ENCODE measurements around the gene KCNQ1OT1. TPM values are rescaled to one million over a fixed set of nuclear protein-coding genes. Genes with fewer than 3 reads are reported as not detected.

Gene KCNQ1OT1
- total RNA-seq, 1 donor from 2014 or later = 1.6 TPM

DNA sequence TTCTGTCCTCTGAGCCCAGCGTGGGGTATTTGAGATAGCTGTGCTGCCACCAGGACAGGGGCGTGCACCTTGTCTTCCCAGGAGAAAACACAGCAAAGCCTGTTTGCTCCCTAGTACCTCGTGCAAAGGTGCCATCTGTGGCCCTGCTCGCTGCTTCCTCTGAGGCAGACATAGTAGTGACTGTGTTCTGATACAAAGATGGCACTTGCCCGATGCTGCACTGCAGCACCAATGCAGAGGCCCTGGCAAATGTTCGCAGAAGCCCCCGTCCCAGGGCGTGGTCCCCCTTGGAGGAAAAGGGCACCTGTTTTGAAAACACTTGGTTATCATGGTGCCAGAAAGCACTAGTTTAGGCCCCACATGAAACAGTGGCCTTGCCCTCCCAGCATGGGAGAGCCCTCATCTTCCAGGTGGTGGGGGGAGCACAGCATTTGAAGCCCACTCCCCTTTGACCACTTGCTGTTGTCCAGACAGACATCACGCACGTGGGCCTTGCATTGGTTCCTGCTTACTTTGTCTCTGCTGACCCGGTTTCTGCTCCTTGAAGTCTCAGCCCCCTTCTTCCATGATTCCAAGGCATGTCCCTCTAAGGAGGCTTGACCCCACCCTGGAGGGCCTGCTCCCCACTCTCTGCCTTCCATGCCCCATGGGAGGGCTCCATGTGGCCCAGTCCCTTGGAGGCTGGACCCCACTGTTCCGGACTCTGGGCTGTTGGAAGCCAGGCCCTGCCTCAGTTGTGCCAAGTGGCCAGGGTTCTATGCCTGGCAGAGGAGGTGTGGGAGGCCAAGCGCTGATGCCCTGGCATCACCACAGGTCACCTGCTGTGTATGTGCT, 109.4 kb downstream of the KCNQ1OT1 start:
- H3K4me3 ChIP-seq = no peak overlapping the region
- intact Hi-C loops (cut with DNase I) = no loop called here
- H3K4me1 ChIP-seq = no peaks in the 10 kb centered on the region
- ATAC-seq (no peak), DNase-seq (peak; percentile 37)
- no peak overlapping the region for H3K27ac ChIP-seq
- no peaks in the 10 kb centered on the region for H3K36me3 ChIP-seq
- TF ChIP-seq, protein P1, sequence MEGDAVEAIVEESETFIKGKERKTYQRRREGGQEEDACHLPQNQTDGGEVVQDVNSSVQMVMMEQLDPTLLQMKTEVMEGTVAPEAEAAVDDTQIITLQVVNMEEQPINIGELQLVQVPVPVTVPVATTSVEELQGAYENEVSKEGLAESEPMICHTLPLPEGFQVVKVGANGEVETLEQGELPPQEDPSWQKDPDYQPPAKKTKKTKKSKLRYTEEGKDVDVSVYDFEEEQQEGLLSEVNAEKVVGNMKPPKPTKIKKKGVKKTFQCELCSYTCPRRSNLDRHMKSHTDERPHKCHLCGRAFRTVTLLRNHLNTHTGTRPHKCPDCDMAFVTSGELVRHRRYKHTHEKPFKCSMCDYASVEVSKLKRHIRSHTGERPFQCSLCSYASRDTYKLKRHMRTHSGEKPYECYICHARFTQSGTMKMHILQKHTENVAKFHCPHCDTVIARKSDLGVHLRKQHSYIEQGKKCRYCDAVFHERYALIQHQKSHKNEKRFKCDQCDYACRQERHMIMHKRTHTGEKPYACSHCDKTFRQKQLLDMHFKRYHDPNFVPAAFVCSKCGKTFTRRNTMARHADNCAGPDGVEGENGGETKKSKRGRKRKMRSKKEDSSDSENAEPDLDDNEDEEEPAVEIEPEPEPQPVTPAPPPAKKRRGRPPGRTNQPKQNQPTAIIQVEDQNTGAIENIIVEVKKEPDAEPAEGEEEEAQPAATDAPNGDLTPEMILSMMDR (IDR thresholded peaks at IDR 0.05) = no peak
- H3K9me3 ChIP-seq = no peaks in the 10 kb centered on the region
- H3K27me3 ChIP-seq (ENCODE audit: low read depth) = no peaks in the 10 kb centered on the region

DNA sequence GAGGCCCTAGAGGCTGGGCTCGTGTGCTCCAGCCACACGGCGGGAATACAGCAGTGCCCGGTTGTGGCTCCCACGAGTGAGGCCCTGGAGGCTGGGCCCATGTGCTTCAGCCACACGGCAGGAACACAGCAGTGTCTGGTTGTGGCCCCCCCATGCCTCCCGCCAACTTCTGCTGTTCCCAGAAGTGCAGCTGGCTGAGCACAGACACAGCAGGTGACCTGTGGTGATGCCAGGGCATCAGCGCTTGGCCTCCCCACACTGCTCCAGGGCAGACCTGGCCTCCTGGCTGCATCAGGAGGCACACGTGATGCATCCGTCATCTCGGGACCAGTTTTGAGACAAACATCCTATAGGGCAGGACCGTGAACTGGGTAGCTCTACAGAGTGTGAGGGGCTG, 110.3 kb downstream of the KCNQ1OT1 start:
- Histone ChIP-seq H3K4me3 (no peak overlapping the region), H3K4me1 (no peaks in the 10 kb centered on the region), H3K36me3 (no peaks in the 10 kb centered on the region), H3K27me3 (ENCODE audit: low read depth) (no peaks in the 10 kb centered on the region), H3K9me3 (no peaks in the 10 kb centered on the region), H3K27ac (no peak overlapping the region)
- intact Hi-C loops (cut with DNase I) = no loop called here
- ATAC-seq (no peak), DNase-seq (peak; percentile 28)
- TF ChIP-seq, protein P1 (IDR thresholded peaks at IDR 0.05) = no peak

- ATAC-seq = no peak
- no peak overlapping the region for H3K27ac ChIP-seq
- intact Hi-C loops (cut with DNase I) = no loop called here
- H3K9me3 ChIP-seq = no peaks in the 10 kb centered on the region
- no peak overlapping the region for H3K4me3 ChIP-seq
- no peaks in the 10 kb centered on the region for H3K4me1 ChIP-seq
- TF ChIP-seq, protein P1 (IDR thresholded peaks at IDR 0.05) = no peak
- no peaks in the 10 kb centered on the region for H3K36me3 ChIP-seq
- no peaks in the 10 kb centered on the region for H3K27me3 ChIP-seq (ENCODE audit: low read depth)
- peak; percentile 34 for DNase-seq
Measured at GRCh38 chr11:2588809-2589537, 110.8 kb downstream of the KCNQ1OT1 start.

DNA sequence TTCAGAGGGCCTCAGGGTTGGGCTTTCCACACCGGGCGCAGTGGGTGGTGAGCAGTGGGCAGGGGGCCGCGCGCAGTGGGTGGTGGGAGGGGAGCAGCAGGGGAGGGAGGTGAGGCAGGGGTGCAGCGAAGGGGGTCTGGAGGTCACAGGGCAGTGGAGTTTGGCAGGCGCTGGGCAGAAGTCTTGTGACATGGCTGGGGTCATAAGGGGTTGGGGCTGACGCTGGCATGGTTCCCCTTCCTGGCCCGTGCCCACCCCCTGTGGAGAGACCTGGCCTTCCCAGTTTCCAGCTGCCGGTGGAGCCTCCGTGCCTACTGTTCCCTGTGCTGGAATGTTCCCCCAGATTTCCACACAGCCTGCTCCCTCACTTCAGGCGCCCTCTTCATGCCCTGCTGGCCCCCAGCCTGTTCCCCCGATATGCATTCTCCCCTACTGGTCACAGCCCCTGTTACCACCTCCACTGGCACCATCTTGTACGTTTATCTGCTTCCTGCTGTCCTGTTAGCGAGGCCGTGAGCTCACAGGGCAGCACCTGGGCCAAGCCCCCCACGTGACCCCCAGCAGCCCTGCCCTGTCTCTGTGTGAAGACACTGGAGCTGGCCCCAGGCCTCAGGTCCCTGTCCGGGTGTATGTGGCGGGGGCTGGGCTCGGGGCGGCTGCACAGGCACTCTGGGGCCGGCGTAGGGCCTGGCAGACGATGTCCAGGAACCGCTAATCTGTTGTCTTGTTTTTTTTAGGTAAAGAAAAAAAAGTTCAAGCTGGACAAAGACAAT, 111.6 kb downstream of the KCNQ1OT1 start:
- no peak overlapping the region for H3K27ac ChIP-seq
- no peaks in the 10 kb centered on the region for H3K9me3 ChIP-seq
- no peak for DNase-seq
- ATAC-seq = no peak
- intact Hi-C loops (cut with DNase I) = no loop called here
- H3K4me3 ChIP-seq = no peak overlapping the region
- no peaks in the 10 kb centered on the region for H3K36me3 ChIP-seq
- TF ChIP-seq, protein P1 (IDR thresholded peaks at IDR 0.05) = no peak
- H3K4me1 ChIP-seq = no peaks in the 10 kb centered on the region
- no peaks in the 10 kb centered on the region for H3K27me3 ChIP-seq (ENCODE audit: low read depth)

DNA sequence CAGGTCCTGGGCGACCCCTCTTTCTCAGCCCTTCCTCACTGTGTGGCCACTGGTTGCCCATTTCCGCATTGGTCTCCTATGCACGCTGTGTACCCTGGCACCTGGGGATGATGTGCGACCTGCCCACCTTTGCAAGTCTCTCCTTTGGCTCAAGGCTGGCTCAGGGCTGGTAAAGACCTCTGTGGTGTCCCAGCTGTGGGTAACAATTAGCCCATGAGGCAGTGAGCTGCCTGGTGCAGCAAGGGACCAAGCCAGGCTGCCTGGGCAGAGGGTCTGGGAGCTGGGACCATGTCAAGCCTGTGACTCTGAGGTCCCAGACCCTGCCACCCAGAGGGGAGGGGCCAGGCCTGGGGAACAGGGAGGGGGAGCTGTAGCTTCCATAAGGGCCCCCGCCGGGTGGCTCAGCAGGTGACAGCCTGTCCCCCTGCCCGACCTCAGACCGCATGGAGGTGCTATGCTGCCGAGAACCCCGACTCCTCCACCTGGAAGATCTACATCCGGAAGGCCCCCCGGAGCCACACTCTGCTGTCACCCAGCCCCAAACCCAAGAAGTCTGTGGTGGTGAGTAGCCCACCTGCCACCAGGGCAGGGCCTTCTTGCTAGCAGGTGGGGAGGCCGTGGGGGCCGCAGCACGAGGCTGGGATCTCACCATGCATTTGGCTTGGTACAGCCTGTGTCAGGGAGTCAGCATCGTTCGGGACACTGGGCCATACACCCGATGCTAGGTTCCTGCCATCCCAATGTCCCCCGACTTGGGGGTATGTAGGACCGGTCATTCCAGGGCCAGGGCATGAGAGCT, 112.5 kb downstream of the KCNQ1OT1 start:
- no peaks in the 10 kb centered on the region for H3K36me3 ChIP-seq

More for the DNA sequence above, 112.5 kb downstream of the KCNQ1OT1 start:
- TF ChIP-seq, protein P1 (IDR thresholded peaks at IDR 0.05) = no peak
- DNase-seq (peak; percentile 41), ATAC-seq (no peak)
- Histone ChIP-seq H3K27ac (no peak overlapping the region), H3K4me1 (no peaks in the 10 kb centered on the region), H3K9me3 (no peaks in the 10 kb centered on the region), H3K27me3 (ENCODE audit: low read depth) (no peaks in the 10 kb centered on the region), H3K4me3 (no peak overlapping the region)
- intact Hi-C loops (cut with DNase I) = no loop called here
